ENCODE data around the gene ARL5A.

ARL5A gene

GRCh38 chr2:151791545-151791944 is 36.7 kb downstream of the ARL5A start:
- Histone ChIP-seq H3K9me3 (ENCODE audit: insufficient read depth, low read depth, low read length) (no peaks in the 10 kb centered on the region), H3K9ac (ENCODE audit: low read depth, low read length) (no peak overlapping the region), H3K27ac (ENCODE audit: low read length) (no peak overlapping the region), H3K36me3 (ENCODE audit: insufficient read depth, low read depth, low read length) (peaks cover 7% of the 10 kb centered on the region; the same call in 1 of the 2 replicates), H3K4me3 (ENCODE audit: low read length) (no peak overlapping the region), H3K27me3 (ENCODE audit: insufficient read depth, low read length) (no peaks in the 10 kb centered on the region), H3K4me1 (ENCODE audit: insufficient read depth, low read length) (no peaks in the 10 kb centered on the region; the same call in 1 of the 2 replicates)

- Histone ChIP-seq H3K9me3 (ENCODE audit: insufficient read depth, low read depth, low read length) (no peaks in the 10 kb centered on the region), H3K4me1 (ENCODE audit: insufficient read depth, low read length) (no peaks in the 10 kb centered on the region), H3K27me3 (ENCODE audit: insufficient read depth, low read length) (no peaks in the 10 kb centered on the region), H3K9ac (ENCODE audit: low read depth, low read length) (no peak overlapping the region), H3K36me3 (ENCODE audit: insufficient read depth, low read depth, low read length) (0 out of 2 replicates have a peak, but pooled peaks cover under 1% of the 10 kb centered on the region), H3K4me3 (ENCODE audit: low read length) (no peak overlapping the region), H3K27ac (ENCODE audit: low read length) (no peak overlapping the region)
Measured at GRCh38 chr2:151790689-151791088, 37.5 kb downstream of the ARL5A start.

- no peaks in the 10 kb centered on the region for H3K4me1 ChIP-seq (ENCODE audit: insufficient read depth, low read length)
- no peaks in the 10 kb centered on the region for H3K9me3 ChIP-seq (ENCODE audit: insufficient read depth, low read depth, low read length)
- H3K4me3 ChIP-seq (ENCODE audit: low read length) = no peak overlapping the region
- H3K36me3 ChIP-seq (ENCODE audit: insufficient read depth, low read depth, low read length) = 0 out of 2 replicates have a peak, but pooled peaks cover 4% of the 10 kb centered on the region
- H3K27ac ChIP-seq (ENCODE audit: low read length) = no peak overlapping the region
- H3K27me3 ChIP-seq (ENCODE audit: insufficient read depth, low read length) = no peaks in the 10 kb centered on the region
- no peak overlapping the region for H3K9ac ChIP-seq (ENCODE audit: low read depth, low read length)
Measured at GRCh38 chr2:151789055-151789834, 39.0 kb downstream of the ARL5A start.

DNA sequence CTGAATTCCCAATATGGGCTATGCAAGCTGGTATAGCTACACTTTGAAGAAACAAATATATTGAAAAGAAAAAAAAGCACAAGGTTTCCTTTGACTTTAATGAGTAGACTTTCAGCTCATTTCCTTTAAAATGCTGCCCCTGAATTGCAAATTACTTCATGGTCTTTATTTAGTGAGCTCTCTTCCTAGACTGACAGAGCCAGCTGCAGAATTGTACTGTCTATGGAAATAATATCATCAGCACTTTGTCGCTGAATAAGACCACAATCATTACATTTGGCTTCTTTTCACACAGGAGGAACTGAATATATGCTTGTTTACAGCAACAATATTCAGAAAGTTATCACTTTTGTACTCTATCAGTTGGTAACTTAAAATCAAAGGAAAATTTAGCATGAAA is 41.7 kb downstream of the ARL5A start:
- H3K27ac ChIP-seq (ENCODE audit: low read length) = no peak overlapping the region
- peaks cover 16% of the 10 kb centered on the region; the same call in 1 of the 2 replicates for H3K36me3 ChIP-seq (ENCODE audit: insufficient read depth, low read depth, low read length)
- no peak overlapping the region for H3K4me3 ChIP-seq (ENCODE audit: low read length)
- no peaks in the 10 kb centered on the region for H3K4me1 ChIP-seq (ENCODE audit: insufficient read depth, low read length)
- no peaks in the 10 kb centered on the region for H3K27me3 ChIP-seq (ENCODE audit: insufficient read depth, low read length)
- no peaks in the 10 kb centered on the region for H3K9me3 ChIP-seq (ENCODE audit: insufficient read depth, low read depth, low read length)
- H3K9ac ChIP-seq (ENCODE audit: low read depth, low read length) = no peak overlapping the region

- H3K4me3 ChIP-seq (ENCODE audit: low read length) = no peak overlapping the region
- no peak overlapping the region for H3K27ac ChIP-seq (ENCODE audit: low read length)
- no peaks in the 10 kb centered on the region for H3K27me3 ChIP-seq (ENCODE audit: insufficient read depth, low read length)
- peaks cover 20% of the 10 kb centered on the region; the same call in 1 of the 2 replicates for H3K36me3 ChIP-seq (ENCODE audit: insufficient read depth, low read depth, low read length)
- H3K4me1 ChIP-seq (ENCODE audit: insufficient read depth, low read length) = no peaks in the 10 kb centered on the region
- H3K9ac ChIP-seq (ENCODE audit: low read depth, low read length) = no peak overlapping the region
- no peaks in the 10 kb centered on the region for H3K9me3 ChIP-seq (ENCODE audit: insufficient read depth, low read depth, low read length)
Measured at GRCh38 chr2:151786077-151786476, 42.1 kb downstream of the ARL5A start.

GRCh38 chr2:151783133-151783520 is 45.1 kb downstream of the ARL5A start:
- H3K4me3 ChIP-seq (ENCODE audit: low read length) = no peak overlapping the region
- H3K27me3 ChIP-seq (ENCODE audit: insufficient read depth, low read length) = no peaks in the 10 kb centered on the region
- no peaks in the 10 kb centered on the region for H3K9me3 ChIP-seq (ENCODE audit: insufficient read depth, low read depth, low read length)
- H3K9ac ChIP-seq (ENCODE audit: low read depth, low read length) = no peak overlapping the region
- H3K4me1 ChIP-seq (ENCODE audit: insufficient read depth, low read length) = no peaks in the 10 kb centered on the region
- H3K36me3 ChIP-seq (ENCODE audit: insufficient read depth, low read depth, low read length) = peaks cover 20% of the 10 kb centered on the region; the same call in 1 of the 2 replicates
- no peak overlapping the region for H3K27ac ChIP-seq (ENCODE audit: low read length)

GRCh38 chr2:151782378-151783132 is 45.7 kb downstream of the ARL5A start:
- H3K36me3 ChIP-seq (ENCODE audit: insufficient read depth, low read depth, low read length) = peaks cover 20% of the 10 kb centered on the region; the same call in 1 of the 2 replicates
- no peaks in the 10 kb centered on the region for H3K9me3 ChIP-seq (ENCODE audit: insufficient read depth, low read depth, low read length)
- H3K27me3 ChIP-seq (ENCODE audit: insufficient read depth, low read length) = no peaks in the 10 kb centered on the region
- H3K4me1 ChIP-seq (ENCODE audit: insufficient read depth, low read length) = no peaks in the 10 kb centered on the region
- no peak overlapping the region for H3K9ac ChIP-seq (ENCODE audit: low read depth, low read length)
- H3K27ac ChIP-seq (ENCODE audit: low read length) = no peak overlapping the region
- H3K4me3 ChIP-seq (ENCODE audit: low read length) = no peak overlapping the region

- H3K9ac ChIP-seq (ENCODE audit: low read depth, low read length) = no peak overlapping the region
- H3K9me3 ChIP-seq (ENCODE audit: insufficient read depth, low read depth, low read length) = no peaks in the 10 kb centered on the region
- H3K27me3 ChIP-seq (ENCODE audit: insufficient read depth, low read length) = no peaks in the 10 kb centered on the region
- no peak overlapping the region for H3K27ac ChIP-seq (ENCODE audit: low read length)
- H3K4me3 ChIP-seq (ENCODE audit: low read length) = no peak overlapping the region
- peaks cover 20% of the 10 kb centered on the region; the same call in 1 of the 2 replicates for H3K36me3 ChIP-seq (ENCODE audit: insufficient read depth, low read depth, low read length)
- H3K4me1 ChIP-seq (ENCODE audit: insufficient read depth, low read length) = no peaks in the 10 kb centered on the region
Measured at GRCh38 chr2:151781642-151782041, 46.6 kb downstream of the ARL5A start.

DNA sequence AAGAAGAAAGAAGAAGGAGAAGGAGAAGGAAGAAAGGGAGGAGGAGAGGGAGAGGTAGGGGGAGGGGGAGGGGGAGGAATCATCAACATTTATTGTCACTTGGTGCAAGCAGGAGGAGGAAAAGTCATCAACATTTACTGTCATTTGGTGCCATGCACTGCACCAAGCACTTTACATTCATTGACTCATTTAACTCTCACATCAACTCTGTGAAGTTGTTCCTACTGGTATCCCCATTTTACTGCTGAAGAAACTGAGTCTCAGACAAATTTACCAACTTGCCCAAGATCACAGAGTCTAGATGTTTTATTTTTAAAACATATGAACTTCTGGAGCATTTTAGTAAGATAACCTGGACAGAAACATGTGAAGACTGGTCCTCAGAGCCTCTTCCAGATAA is 47.3 kb downstream of the ARL5A start:
- Histone ChIP-seq H3K9me3 (ENCODE audit: insufficient read depth, low read depth, low read length) (no peaks in the 10 kb centered on the region), H3K4me1 (ENCODE audit: insufficient read depth, low read length) (no peaks in the 10 kb centered on the region), H3K27ac (ENCODE audit: low read length) (no peak overlapping the region), H3K9ac (ENCODE audit: low read depth, low read length) (no peak overlapping the region), H3K36me3 (ENCODE audit: insufficient read depth, low read depth, low read length) (peaks cover 25% of the 10 kb centered on the region), H3K4me3 (ENCODE audit: low read length) (no peak overlapping the region), H3K27me3 (ENCODE audit: insufficient read depth, low read length) (no peaks in the 10 kb centered on the region)

- H3K27ac ChIP-seq (ENCODE audit: low read length) = no peak overlapping the region
- peaks cover 19% of the 10 kb centered on the region for H3K36me3 ChIP-seq (ENCODE audit: insufficient read depth, low read depth, low read length)
- H3K4me3 ChIP-seq (ENCODE audit: low read length) = no peak overlapping the region
- H3K4me1 ChIP-seq (ENCODE audit: insufficient read depth, low read length) = no peaks in the 10 kb centered on the region
- H3K27me3 ChIP-seq (ENCODE audit: insufficient read depth, low read length) = no peaks in the 10 kb centered on the region
- H3K9ac ChIP-seq (ENCODE audit: low read depth, low read length) = no peak overlapping the region
- no peaks in the 10 kb centered on the region for H3K9me3 ChIP-seq (ENCODE audit: insufficient read depth, low read depth, low read length)
Measured at GRCh38 chr2:151777935-151778334, 50.3 kb downstream of the ARL5A start.

DNA sequence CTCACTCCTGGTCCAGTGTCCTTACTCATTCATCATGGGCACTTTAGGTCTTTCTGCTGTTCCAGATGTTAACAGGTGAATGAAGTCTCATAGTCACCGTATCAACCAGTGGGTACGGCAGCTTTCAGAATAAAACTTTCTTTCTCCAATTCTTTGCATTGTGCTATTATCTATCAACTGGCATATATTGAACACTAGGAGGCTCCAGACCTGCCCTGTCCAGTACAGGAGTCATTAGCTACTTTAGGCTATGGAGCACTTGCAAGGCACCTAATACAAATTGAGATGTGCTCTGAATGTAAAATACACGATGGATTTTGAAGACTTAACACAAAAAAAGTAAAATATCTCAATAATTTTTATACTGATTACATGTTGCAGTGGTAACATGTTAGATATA is 50.7 kb downstream of the ARL5A start:
- Histone ChIP-seq H3K9me3 (ENCODE audit: insufficient read depth, low read depth, low read length) (no peaks in the 10 kb centered on the region), H3K9ac (ENCODE audit: low read depth, low read length) (no peak overlapping the region), H3K36me3 (ENCODE audit: insufficient read depth, low read depth, low read length) (peaks cover 16% of the 10 kb centered on the region), H3K4me3 (ENCODE audit: low read length) (no peak overlapping the region), H3K4me1 (ENCODE audit: insufficient read depth, low read length) (no peaks in the 10 kb centered on the region), H3K27ac (ENCODE audit: low read length) (no peak overlapping the region), H3K27me3 (ENCODE audit: insufficient read depth, low read length) (no peaks in the 10 kb centered on the region)

- Histone ChIP-seq H3K9me3 (ENCODE audit: insufficient read depth, low read depth, low read length) (no peaks in the 10 kb centered on the region), H3K27ac (ENCODE audit: low read length) (no peak overlapping the region), H3K9ac (ENCODE audit: low read depth, low read length) (no peak overlapping the region), H3K36me3 (ENCODE audit: insufficient read depth, low read depth, low read length) (peaks cover 11% of the 10 kb centered on the region), H3K4me3 (ENCODE audit: low read length) (no peak overlapping the region), H3K4me1 (ENCODE audit: insufficient read depth, low read length) (no peaks in the 10 kb centered on the region), H3K27me3 (ENCODE audit: insufficient read depth, low read length) (no peaks in the 10 kb centered on the region)
Measured at GRCh38 chr2:151776367-151776766, 51.9 kb downstream of the ARL5A start.
